PC-9 (cell line): Measurements from ENCODE around the gene FAT1. TPM values are rescaled to one million over a fixed set of nuclear protein-coding genes. Genes with fewer than 3 reads are reported as not detected.

ENCODE experiments used
- BruUV-seq: library from RNA; stranded (reverse); fragments of 400-500 nt; replicated peaks from 2 replicates; lab custom pipeline; 2021; lab: Mats Ljungman, UMichigan
- CTCF ChIA-PET: fragments of 300-600 bp; sonication (Branson Sonifier 250); formaldehyde crosslinking; loops from one replicate; lab custom pipeline; 2022; ENCODE audit warnings: antibody characterized with exemption; lab: Charles Lee
- POLR2A ChIA-PET: fragments of 300-600 bp; sonication (Branson Sonifier 250); formaldehyde crosslinking; loops from one replicate; lab custom pipeline; 2022; ENCODE audit warnings: antibody characterized with exemption; ENCODE audit not compliant: unreplicated experiment; lab: Charles Lee
- DNase-seq, 2 experiments: peaks; one replicate each; pipeline versions ENCODE4 v3.0.0 to v3.0.0-alpha.2; 2015 to 2022; ENCODE audit warnings: mixed read lengths in 1 of 2
- H2AFZ ChIP-seq: fragments of 200-600 bp; sonication (generic); 2 replicates; pipeline ENCODE4 v1.8.1; 2017; ENCODE audit warnings: antibody characterized with exemption
- H3F3A ChIP-seq: fragments of 200-600 bp; sonication (generic); 2 replicates; pipeline ENCODE4 v1.8.1; 2017; ENCODE audit warnings: antibody characterized with exemption, mild to moderate bottlenecking, low read depth; ENCODE audit not compliant: insufficient read depth
- H3K27ac ChIP-seq: fragments of 200-600 bp; sonication (generic); 2 replicates; pipeline ENCODE4 v1.6.1; 2016; ENCODE audit warnings: mixed run types
- H3K27me3 ChIP-seq: fragments of 200-600 bp; sonication (generic); 2 replicates; pipeline ENCODE4 v1.6.1; 2016; ENCODE audit warnings: low read depth, mixed run types; ENCODE audit not compliant: insufficient read depth
- H3K36me3 ChIP-seq: fragments of 200-600 bp; sonication (generic); 2 replicates; pipeline ENCODE4 v1.6.1; 2016; ENCODE audit warnings: low read depth, mixed run types
- H3K4me1 ChIP-seq: fragments of 200-600 bp; sonication (generic); replicated peaks from 2 replicates; pipeline ENCODE4 v1.6.1; 2016; ENCODE audit warnings: mixed run types; ENCODE audit not compliant: insufficient read depth
- H3K4me2 ChIP-seq: fragments of 200-600 bp; sonication (generic); 2 replicates; pipeline ENCODE4 v1.6.1; 2017; ENCODE audit warnings: mixed run types
- H3K4me3 ChIP-seq: fragments of 200-600 bp; sonication (generic); 2 replicates; pipeline ENCODE4 v1.6.1; 2016; ENCODE audit warnings: mixed run types
- H3K79me2 ChIP-seq: fragments of 200-600 bp; sonication (generic); 2 replicates; pipeline ENCODE4 v1.6.1; 2017; ENCODE audit warnings: low read depth, mixed run types
- H3K9me2 ChIP-seq: fragments of 200-600 bp; sonication (generic); 2 replicates; pipeline ENCODE4 v1.8.1; 2017; ENCODE audit warnings: mild to moderate bottlenecking; ENCODE audit not compliant: insufficient read depth
- H3K9me3 ChIP-seq: fragments of 200-600 bp; sonication (generic); 2 replicates; pipeline ENCODE4 v1.8.1; 2016; ENCODE audit warnings: low read depth; ENCODE audit not compliant: insufficient read depth
- H4K20me1 ChIP-seq: fragments of 200-600 bp; sonication (generic); 2 replicates; pipeline ENCODE4 v1.8.1; 2017; ENCODE audit not compliant: insufficient read depth
- CTCF ChIP-seq: fragments of 200-600 bp; sonication (generic); conservative IDR thresholded peaks from 2 replicates; pipeline ENCODE4 v1.6.1; 2017; ENCODE audit warnings: mixed run types, antibody characterized with exemption, mild to moderate bottlenecking, moderate library complexity
- EZH2 ChIP-seq: fragments of 200-600 bp; sonication (generic); IDR thresholded peaks from 2 replicates; pipeline ENCODE4 v1.8.0; 2017; ENCODE audit warnings: antibody characterized with exemption, low read depth
- intact Hi-C: fragments of 100-400 bp; cut with micrococcal nuclease; formaldehyde crosslinking; loops from one replicate; pipeline ENCODE4 v1.10.0; 2022; ENCODE audit not compliant: unreplicated experiment
- total RNA-seq: library from RNA; stranded (reverse); gene quantifications from 2 replicates; pipeline ENCODE4 v1.2.3, GENCODE V29; 2021

FAT1 gene
- total RNA-seq, 1 experiment from 2014 or later = 73.2 TPM

GRCh38 chr4:186551849-186552248 is 171.8 kb downstream of the FAT1 start:
- CTCF ChIA-PET = no interaction called here
- Histone ChIP-seq H3K4me2 (no peak overlapping the region), H3K27me3 (peaks cover 16% of the 10 kb centered on the region), H4K20me1 (no peaks in the 10 kb centered on the region), H3K9me3 (no peaks in the 10 kb centered on the region; the same call in 1 of the 2 replicates), H3K79me2 (no peaks in the 10 kb centered on the region), H3K9me2 (no peaks in the 10 kb centered on the region), H3K4me1 (no peaks in the 10 kb centered on the region), H2AFZ (no peak overlapping the region), H3K27ac (no peak overlapping the region), H3F3A (no peaks in the 10 kb centered on the region), H3K4me3 (no peak overlapping the region), H3K36me3 (no peaks in the 10 kb centered on the region)
- POLR2A ChIA-PET = no interaction called here
- no TSS peak for BruUV-seq
- TF ChIP-seq CTCF (no peak), EZH2 (no peak)
- intact Hi-C loops = no loop called here
- no peak for DNase-seq

- H3K4me2 ChIP-seq = no peak overlapping the region
- ChIA-PET POLR2A (no interaction called here), CTCF (no interaction called here)
- no peaks in the 10 kb centered on the region for H4K20me1 ChIP-seq
- no peaks in the 10 kb centered on the region for H3K79me2 ChIP-seq
- no peaks in the 10 kb centered on the region for H3F3A ChIP-seq
- intact Hi-C loops = no loop called here
- BruUV-seq = no TSS peak
- no peaks in the 10 kb centered on the region for H3K9me2 ChIP-seq
- H3K36me3 ChIP-seq = no peaks in the 10 kb centered on the region
- no peak overlapping the region for H3K27ac ChIP-seq
- no peaks in the 10 kb centered on the region for H3K4me1 ChIP-seq
- H3K9me3 ChIP-seq = no peaks in the 10 kb centered on the region; the same call in 1 of the 2 replicates
- no peak for DNase-seq
- H3K27me3 ChIP-seq = peaks cover 5% of the 10 kb centered on the region; the same call in 1 of the 2 replicates
- H3K4me3 ChIP-seq = no peak overlapping the region
- TF ChIP-seq EZH2 = no peak
- no peak for TF ChIP-seq CTCF
- H2AFZ ChIP-seq = no peak overlapping the region
Measured at GRCh38 chr4:186545436-186545835, 178.2 kb downstream of the FAT1 start.

- Histone ChIP-seq H3K4me3 (no peak overlapping the region), H3K9me2 (no peaks in the 10 kb centered on the region), H4K20me1 (no peaks in the 10 kb centered on the region), H3K79me2 (no peaks in the 10 kb centered on the region), H3K4me2 (no peak overlapping the region), H3K4me1 (no peaks in the 10 kb centered on the region), H2AFZ (no peak overlapping the region), H3K36me3 (no peaks in the 10 kb centered on the region), H3K27me3 (no peaks in the 10 kb centered on the region), H3K9me3 (no peaks in the 10 kb centered on the region; the same call in 1 of the 2 replicates), H3K27ac (no peak overlapping the region), H3F3A (no peaks in the 10 kb centered on the region)
- CTCF ChIA-PET = no interaction called here
- DNase-seq = no peak
- TF ChIP-seq EZH2 = no peak
- no peak for TF ChIP-seq CTCF
- intact Hi-C loops = no loop called here
- POLR2A ChIA-PET = no interaction called here
- BruUV-seq = no TSS peak
Measured at GRCh38 chr4:186543206-186543605, 180.4 kb downstream of the FAT1 start.
